GM20431 (cell line): ENCODE data around the gene EMID1.

Source experiments
- in situ Hi-C: fragments of 300-500 bp; cut with MseI, MboI; formaldehyde crosslinking; loops from one replicate; pipeline ENCODE4 v1.15.0; 2020; ENCODE audit warnings: low sequenced_read_pairs; ENCODE audit not compliant: unreplicated experiment

Gene EMID1

DNA sequence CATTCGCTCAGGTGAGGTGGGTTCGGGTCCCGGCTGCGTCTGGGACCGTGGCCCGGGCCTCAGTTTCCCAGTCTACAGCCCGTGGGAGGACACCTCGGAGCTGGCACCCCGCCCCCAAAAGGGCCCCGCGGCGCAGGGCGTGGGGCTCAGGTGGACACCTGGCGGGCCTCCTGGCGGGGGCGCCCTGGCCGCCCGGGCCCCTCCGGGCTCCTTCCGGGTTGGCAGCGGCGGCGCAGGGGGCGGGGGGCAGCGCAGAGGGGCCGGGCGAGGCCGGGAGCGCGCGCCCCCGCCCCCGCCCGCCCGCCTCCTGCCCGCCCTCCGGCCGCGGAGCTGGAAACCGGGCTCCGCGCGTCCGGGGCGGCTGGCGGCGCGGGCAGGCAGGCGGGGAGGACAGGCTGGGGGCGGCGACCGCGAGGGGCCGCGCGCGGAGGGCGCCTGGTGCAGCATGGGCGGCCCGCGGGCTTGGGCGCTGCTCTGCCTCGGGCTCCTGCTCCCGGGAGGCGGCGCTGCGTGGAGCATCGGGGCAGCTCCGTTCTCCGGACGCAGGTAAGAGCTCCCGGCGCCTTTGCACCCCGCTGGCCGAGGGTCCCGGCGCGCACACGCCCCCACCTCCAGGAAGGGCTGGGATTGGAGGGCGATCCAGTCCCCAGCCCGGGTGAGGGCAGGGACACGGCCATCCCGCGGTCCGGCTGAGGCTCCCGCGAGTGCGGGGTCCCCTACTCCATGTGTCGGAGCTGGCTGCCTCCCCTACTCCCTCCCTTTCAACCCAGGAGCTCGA lies at the start of gene EMID1:
TSS of gene EMID1 (plus strand) at position 303 of the 778 bp plus-strand sequence. CDS start at position 446, 143 bp downstream.
- in situ Hi-C loops, result no loop called here

GRCh38 chr22:29155966-29156365 lies 49.7 kb upstream of the EMID1 start:
- in situ Hi-C loops, result no loop called here

DNA sequence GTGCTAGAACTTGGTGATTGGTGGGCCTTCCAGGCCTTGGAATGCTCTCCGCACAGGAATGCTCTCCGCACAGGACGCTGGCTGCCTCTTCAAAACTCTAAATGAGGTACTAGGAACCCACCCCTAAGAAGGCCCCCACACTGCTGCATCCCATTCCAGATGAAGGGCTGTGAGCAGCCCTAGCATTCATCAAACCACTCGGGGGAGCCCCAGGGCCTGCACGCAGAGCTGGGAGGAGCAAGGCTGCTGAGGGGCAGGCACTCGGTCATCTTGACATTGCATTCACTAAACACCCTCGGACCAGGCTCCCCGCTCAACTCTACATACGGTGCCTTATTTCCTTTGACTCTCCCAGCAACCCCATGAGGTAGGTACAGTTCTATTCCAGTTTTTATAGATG lies 49.2 kb upstream of the EMID1 start:
- in situ Hi-C loops, result no loop called here

GRCh38 chr22:29157759-29158535 lies 47.7 kb upstream of the EMID1 start:
- in situ Hi-C loops, result no loop called here

DNA sequence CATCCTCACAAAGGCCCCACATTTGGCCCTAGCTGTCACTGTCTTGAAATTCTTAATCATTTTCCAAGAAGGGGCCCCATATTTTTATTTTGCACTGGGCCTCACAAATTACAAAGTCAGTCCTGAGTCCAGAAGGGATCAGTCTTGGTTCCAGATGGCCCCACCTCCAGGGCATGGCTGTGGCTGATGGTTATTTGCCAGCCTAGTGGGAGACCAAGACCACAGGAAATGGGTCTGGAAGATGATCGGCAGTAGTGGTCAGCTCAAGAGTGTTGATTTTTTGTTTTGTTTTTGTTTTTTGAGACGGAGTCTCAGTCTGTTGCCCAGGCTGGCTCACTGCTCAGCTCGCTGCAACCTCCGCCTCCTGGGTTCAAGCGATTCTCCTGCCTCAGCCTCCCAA lies 47.1 kb upstream of the EMID1 start:
- in situ Hi-C loops, result no loop called here

- in situ Hi-C loops, result no loop called here
These were observed 41.9 kb upstream of the EMID1 start for GRCh38 chr22:29163808-29164207.

DNA sequence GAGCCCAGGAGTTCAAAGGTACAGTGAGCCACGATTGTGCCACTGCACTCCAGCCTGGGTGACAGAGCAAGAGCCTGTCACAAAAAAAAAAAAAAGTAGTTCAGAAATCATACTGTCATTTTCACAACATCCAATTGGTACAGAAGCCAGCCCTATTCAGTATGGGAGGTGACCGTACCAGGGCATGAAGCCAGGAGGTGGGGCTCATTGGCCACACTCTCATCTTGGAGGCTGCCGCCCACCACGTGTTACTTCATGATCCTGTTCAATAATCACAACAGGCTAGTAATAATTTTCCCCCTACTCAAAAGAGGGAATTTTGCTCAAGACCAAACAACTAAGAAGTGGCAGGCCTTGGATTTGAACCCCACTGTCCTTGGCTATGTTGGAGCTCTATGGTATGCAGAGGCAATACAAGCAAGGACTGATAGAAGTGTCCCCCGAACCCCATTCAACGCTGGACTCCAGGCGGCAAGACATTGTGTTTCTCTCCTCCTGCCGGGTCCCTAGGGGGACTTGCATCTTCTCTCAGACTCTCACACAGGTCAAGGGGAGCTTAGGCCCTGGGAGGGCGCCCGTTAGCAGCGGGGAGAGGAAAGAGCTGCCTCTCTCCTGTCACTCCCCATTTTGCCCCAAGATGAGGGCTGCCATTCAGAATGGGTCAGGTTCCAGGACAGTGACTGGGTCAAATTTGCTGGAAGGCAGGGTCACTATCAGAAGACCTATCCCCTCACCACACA lies 40.2 kb upstream of the EMID1 start:
- in situ Hi-C loops, result no loop called here

- in situ Hi-C loops, result no loop called here
These were observed 39.5 kb upstream of the EMID1 start for GRCh38 chr22:29166180-29166579.

- in situ Hi-C loops, result no loop called here
These were observed 38.4 kb upstream of the EMID1 start for GRCh38 chr22:29167032-29167911.

- in situ Hi-C loops, result no loop called here
These were observed 34.0 kb upstream of the EMID1 start for GRCh38 chr22:29171721-29172120.

GRCh38 chr22:29172216-29172615 lies 33.5 kb upstream of the EMID1 start:
- in situ Hi-C loops, result no loop called here

DNA sequence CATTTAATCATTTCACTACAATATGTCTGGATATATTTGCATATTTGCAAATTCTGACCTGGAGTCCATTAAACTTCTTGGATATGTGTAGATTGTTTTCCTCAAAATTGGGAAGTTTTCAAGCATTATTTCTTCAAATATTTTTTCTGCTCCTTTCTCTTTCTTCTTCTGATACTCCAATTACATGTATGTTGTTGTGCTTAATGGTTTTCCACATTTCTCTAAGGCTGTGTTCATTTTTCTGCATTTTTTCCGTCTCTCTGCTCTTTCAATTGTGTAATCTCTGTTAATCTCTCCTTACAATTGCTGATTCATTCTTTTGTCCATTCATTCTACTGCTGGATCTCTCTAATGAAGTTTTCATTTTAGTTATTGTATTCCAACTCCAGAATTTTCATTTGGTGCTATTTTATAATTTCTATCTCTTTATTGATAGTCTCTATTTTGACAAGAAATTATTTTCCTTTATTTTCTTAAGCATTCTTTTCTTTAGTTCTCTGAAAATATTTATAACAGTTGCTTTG lies 30.3 kb upstream of the EMID1 start:
- in situ Hi-C loops, result no loop called here

GRCh38 chr22:29183971-29184848 lies 21.5 kb upstream of the EMID1 start:
- in situ Hi-C loops, result no loop called here

- in situ Hi-C loops, result no loop called here
These were observed 20.7 kb upstream of the EMID1 start for GRCh38 chr22:29184849-29185490.

DNA sequence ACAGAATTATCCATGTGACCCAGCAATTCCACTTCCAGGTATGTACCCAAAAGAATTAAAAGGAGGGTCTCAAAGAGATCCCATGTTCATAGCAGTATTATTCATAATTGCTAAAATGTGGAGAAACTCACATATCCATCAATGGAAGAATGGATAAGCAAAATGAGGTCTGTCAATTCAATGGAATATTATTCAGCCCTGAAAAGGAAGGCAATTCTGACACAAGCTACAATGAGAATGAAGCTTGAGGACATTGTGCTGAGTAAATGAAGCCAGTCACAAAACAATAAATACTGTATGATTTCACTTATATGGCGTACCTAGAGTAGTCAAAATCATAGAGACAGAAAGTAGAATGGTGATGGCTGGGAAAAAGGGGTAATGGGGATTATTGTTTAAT lies 19.4 kb upstream of the EMID1 start:
- in situ Hi-C loops, result no loop called here

GRCh38 chr22:29187831-29188230 lies 17.9 kb upstream of the EMID1 start:
- in situ Hi-C loops, result no loop called here

- in situ Hi-C loops, result no loop called here
These were observed 15.6 kb upstream of the EMID1 start for GRCh38 chr22:29190051-29190450.

- in situ Hi-C loops, result no loop called here
These were observed 14.8 kb upstream of the EMID1 start for GRCh38 chr22:29190918-29191317.
